ENCODE measurements around the gene C1QTNF5. TPM values are rescaled to one million over a fixed set of nuclear protein-coding genes. Genes with fewer than 3 reads are reported as not detected.
A peak's percentile ranks its signal among the peaks of the same experiment; 100 is the strongest.

Gene C1QTNF5
- total and polyA plus RNA-seq, 2 experiments from 2014 or later: 13.7 to 18.0 TPM

DNA sequence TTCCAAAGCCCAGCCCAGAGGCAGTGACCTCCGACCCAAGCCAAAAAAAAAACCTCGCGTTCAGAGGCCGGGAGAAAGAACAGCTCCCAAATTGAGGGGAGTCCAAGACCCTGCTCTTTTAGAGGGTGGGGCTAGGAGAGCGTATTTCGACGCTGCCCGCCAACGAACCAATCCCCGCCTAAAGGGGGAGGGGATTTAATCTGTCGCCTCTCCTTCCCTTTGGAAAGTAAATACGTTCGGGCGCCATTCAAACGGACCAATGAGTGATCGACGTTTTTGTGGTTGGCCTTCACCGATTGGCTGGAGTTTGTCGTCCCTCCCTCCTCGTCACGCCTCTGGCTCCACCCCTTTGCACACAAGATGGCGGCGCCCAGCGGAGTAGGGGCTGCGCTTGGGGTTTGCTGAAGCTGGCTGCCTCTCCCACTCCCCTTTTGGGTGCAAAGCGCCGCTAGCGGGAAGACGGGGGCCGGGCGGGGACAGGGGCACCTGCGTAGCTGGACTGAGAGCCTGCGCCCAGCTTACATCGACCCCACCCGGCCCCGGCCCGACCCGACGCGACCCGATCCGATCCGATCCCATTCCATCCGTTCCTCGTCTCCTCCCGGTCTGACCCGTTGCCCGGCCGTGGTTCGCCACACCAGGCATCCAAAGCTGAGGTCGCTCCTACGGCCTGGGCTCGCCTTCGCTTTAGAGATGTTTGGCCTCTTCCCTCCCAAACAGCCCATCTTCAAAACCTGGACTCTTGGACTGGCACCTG is 6.3 kb downstream of the C1QTNF5 start, which contains the start of gene RNF26:
Gene RNF26, plus strand, starts transcription at position 354 of the 757 bp plus-strand sequence. CDS start 596 bp downstream, outside the sequence.
- Histone ChIP-seq H3K9me3 (ENCODE audit: low read depth) (no peaks in the 10 kb centered on the region), H3K4me3 (peak within 1 kb of the TSS; percentile 64), H3K4me2 (peak within 1 kb of the TSS; percentile 89), H3K9me2 (replicated peaks; ENCODE audit: insufficient read depth) (no peaks in the 10 kb centered on the region), H3K4me1 (ENCODE audit: insufficient read depth) (peaks cover 15% of the 10 kb centered on the region), H4K20me1 (ENCODE audit: insufficient read depth, poor library complexity, severe bottlenecking) (no peaks in the 10 kb centered on the region), H3K79me2 (peaks cover 20% of the 10 kb centered on the region), H2AFZ (peak within 1 kb of the TSS; percentile 61), H3K27me3 (peaks cover 8% of the 10 kb centered on the region), H3K36me3 (replicated peaks; ENCODE audit: insufficient read depth, low read depth) (no peaks in the 10 kb centered on the region), H3K27ac (peak within 1 kb of the TSS; percentile 75)
- TF ChIP-seq EZH2phosphoT487 (IDR thresholded peaks at IDR 0.05; ENCODE audit: low read depth, severe bottlenecking, unreplicated experiment) (no peak), CTCF (IDR thresholded peaks at IDR 0.05; ENCODE audit: poor library complexity) (no peak), EZH2 (IDR thresholded peaks at IDR 0.05; ENCODE audit: borderline replicate concordance) (no peak)
- 2% methylated on average over 33 of the region's 54 CpGs for WGBS (ENCODE audit: low lambda C conversion rate, missing lambda C conversion rate)
- peak; percentile 97 for DNase-seq (ENCODE audit: low spot score)

DNA sequence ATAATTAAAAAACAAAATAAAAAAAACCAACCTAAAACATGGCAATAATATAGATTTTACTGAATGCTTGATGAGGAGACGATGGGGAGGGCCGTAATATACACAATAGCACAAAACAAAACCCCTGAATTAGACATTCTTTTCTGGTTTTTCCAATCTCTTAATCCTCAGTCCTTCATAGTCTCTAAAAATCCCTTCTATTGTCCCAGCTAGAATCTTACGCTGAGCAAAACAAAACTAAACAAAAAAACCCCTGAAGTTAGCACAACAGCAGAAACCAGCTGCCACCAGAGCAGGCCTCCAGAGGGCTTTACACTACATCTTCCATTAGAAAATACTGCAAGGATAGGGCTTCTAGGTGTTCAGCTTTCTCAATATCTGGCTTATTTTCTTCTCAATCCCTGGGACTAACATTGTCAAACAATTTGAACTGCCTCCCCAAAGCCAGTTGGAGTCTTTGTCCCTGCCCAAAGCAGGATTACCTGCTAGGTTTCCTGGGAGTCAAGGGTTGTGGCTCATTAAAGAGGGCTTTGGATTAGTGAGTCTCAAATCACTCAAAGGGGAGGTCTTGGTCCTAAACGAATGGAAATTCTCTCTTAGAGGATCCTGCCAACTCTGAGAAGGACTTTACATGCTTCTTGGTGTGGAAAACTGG is 8.4 kb downstream of the C1QTNF5 start:
- Histone ChIP-seq H3K4me1 (ENCODE audit: insufficient read depth) (peaks cover 7% of the 10 kb centered on the region), H3K36me3 (replicated peaks; ENCODE audit: insufficient read depth, low read depth) (no peaks in the 10 kb centered on the region), H3K9me2 (replicated peaks; ENCODE audit: insufficient read depth) (no peaks in the 10 kb centered on the region), H3K79me2 (peaks cover 20% of the 10 kb centered on the region), H3K4me2 (no peak overlapping the region), H3K4me3 (no peak overlapping the region), H3K27me3 (peaks cover 4% of the 10 kb centered on the region), H2AFZ (no peak overlapping the region), H4K20me1 (ENCODE audit: insufficient read depth, poor library complexity, severe bottlenecking) (no peaks in the 10 kb centered on the region), H3K27ac (no peak overlapping the region), H3K9me3 (ENCODE audit: low read depth) (no peaks in the 10 kb centered on the region)
- no peak for DNase-seq (ENCODE audit: low spot score)
- TF ChIP-seq CTCF (IDR thresholded peaks at IDR 0.05; ENCODE audit: poor library complexity) (no peak), EZH2 (IDR thresholded peaks at IDR 0.05; ENCODE audit: borderline replicate concordance) (no peak), EZH2phosphoT487 (IDR thresholded peaks at IDR 0.05; ENCODE audit: low read depth, severe bottlenecking, unreplicated experiment) (no peak)
- 87% methylated on average over 4 of the region's 4 CpGs for WGBS (ENCODE audit: low lambda C conversion rate, missing lambda C conversion rate)

- Histone ChIP-seq H3K27me3 (peaks cover 4% of the 10 kb centered on the region), H3K4me3 (no peak overlapping the region), H3K36me3 (replicated peaks; ENCODE audit: insufficient read depth, low read depth) (no peaks in the 10 kb centered on the region), H3K79me2 (peaks cover 6% of the 10 kb centered on the region), H4K20me1 (ENCODE audit: insufficient read depth, poor library complexity, severe bottlenecking) (no peaks in the 10 kb centered on the region), H2AFZ (no peak overlapping the region), H3K27ac (no peak overlapping the region), H3K4me1 (ENCODE audit: insufficient read depth) (peaks cover 4% of the 10 kb centered on the region), H3K9me3 (ENCODE audit: low read depth) (no peaks in the 10 kb centered on the region), H3K4me2 (no peak overlapping the region), H3K9me2 (replicated peaks; ENCODE audit: insufficient read depth) (no peaks in the 10 kb centered on the region)
- 82% methylated on average over 1 of the region's 1 CpG for WGBS (ENCODE audit: low lambda C conversion rate, missing lambda C conversion rate)
- no peak for DNase-seq (ENCODE audit: low spot score)
- TF ChIP-seq CTCF (IDR thresholded peaks at IDR 0.05; ENCODE audit: poor library complexity) (no peak), EZH2 (IDR thresholded peaks at IDR 0.05; ENCODE audit: borderline replicate concordance) (no peak), EZH2phosphoT487 (IDR thresholded peaks at IDR 0.05; ENCODE audit: low read depth, severe bottlenecking, unreplicated experiment) (no peak)
Observed at GRCh38 chr11:119330237-119330636, 10.4 kb downstream of the C1QTNF5 start.

All from hepatocyte (in vitro differentiated cells).